AG04449 (cell line): Measurements from ENCODE around the gene STXBP1.
A peak's percentile ranks its signal among the peaks of the same experiment; 100 is the strongest.

ENCODE experiments used
- CTCF ChIA-PET: fragments of 350-600 bp; formaldehyde crosslinking; extraction: SDS; loops from one replicate; lab custom pipeline; 2021; ENCODE audit warnings: antibody characterized with exemption; lab: Yijun Ruan, JAX
- POLR2A ChIA-PET: fragments of 400-600, 350-600 bp; formaldehyde crosslinking; extraction: SDS; loops from one replicate; lab custom pipeline; 2020; ENCODE audit warnings: antibody characterized with exemption, inconsistent platforms; lab: Yijun Ruan, JAX
- DNase-seq: peaks from one replicate; pipeline ENCODE4 v3.0.0-alpha.2; 2010; ENCODE audit warnings: low read depth, low spot score
- H3K4me3 ChIP-seq: 2 replicates; pipeline ENCODE4 v1.5.1; 2011; ENCODE audit warnings: low read depth, mild to moderate bottlenecking, control low read depth, low read length
- TF ChIP-seq, protein P1 (sequence below): IDR thresholded peaks from one replicate; pipeline ENCODE4 v1.5.1; 2011; ENCODE audit warnings: mild to moderate bottlenecking, moderate library complexity, low read length, control low read depth, inconsistent platforms; ENCODE audit not compliant: insufficient read depth; ENCODE audit errors: missing control alignments

STXBP1 gene

GRCh38 chr9:127714020-127714750, 102.1 kb downstream of the STXBP1 start:
- ChIA-PET CTCF (interaction anchor here (1.1 to 4.3 kb wide), 4 partner anchors 21 to 207 kb away, joined by 3 to 34 read pairs (median 5); partner anchors contain the start of gene TOR2A), POLR2A (no interaction called here)
- TF ChIP-seq, protein P1, sequence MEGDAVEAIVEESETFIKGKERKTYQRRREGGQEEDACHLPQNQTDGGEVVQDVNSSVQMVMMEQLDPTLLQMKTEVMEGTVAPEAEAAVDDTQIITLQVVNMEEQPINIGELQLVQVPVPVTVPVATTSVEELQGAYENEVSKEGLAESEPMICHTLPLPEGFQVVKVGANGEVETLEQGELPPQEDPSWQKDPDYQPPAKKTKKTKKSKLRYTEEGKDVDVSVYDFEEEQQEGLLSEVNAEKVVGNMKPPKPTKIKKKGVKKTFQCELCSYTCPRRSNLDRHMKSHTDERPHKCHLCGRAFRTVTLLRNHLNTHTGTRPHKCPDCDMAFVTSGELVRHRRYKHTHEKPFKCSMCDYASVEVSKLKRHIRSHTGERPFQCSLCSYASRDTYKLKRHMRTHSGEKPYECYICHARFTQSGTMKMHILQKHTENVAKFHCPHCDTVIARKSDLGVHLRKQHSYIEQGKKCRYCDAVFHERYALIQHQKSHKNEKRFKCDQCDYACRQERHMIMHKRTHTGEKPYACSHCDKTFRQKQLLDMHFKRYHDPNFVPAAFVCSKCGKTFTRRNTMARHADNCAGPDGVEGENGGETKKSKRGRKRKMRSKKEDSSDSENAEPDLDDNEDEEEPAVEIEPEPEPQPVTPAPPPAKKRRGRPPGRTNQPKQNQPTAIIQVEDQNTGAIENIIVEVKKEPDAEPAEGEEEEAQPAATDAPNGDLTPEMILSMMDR, result no peak
- H3K4me3 ChIP-seq, result peak overlapping the region; percentile 75
- DNase-seq, result no peak

DNA sequence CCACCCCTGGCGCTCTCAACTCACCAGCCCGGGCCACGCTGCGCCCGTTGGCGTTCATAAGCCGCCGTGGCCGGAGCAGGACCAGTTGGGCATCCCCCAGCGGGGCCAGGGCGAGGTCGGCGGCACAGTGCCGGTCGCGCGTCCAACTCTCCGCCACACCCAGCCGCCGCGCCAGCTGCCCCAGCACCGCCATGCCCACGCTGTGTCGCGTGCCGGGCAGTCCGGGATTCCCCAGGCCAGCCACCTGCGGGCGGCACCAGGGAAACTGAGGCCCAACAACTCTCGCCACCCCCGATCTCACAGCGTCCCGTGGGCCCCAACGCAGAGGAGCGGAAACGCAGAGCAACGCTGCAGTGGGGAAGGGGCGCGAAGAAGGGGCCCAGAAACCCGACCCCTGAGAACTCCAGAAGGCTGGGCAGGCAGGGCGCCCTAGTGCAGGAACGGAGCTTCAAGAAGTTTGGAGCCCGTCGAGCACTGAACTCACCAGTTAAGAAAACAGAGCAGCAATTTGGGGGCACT, 102.9 kb downstream of the STXBP1 start:
- peak overlapping the region; percentile 75 for H3K4me3 ChIP-seq
- DNase-seq, result no peak
- CTCF ChIA-PET, result interaction anchor here (0.9 to 4.3 kb wide), 10 partner anchors 15 to 206 kb away, joined by 3 to 34 read pairs (median 3); partner anchors contain the start of gene TOR2A
- POLR2A ChIA-PET, result interaction anchor here (1.0 to 1.1 kb wide), 2 partner anchors 20 to 25 kb away, joined by 3 to 5 read pairs; partner anchors contain the start of gene TOR2A
- TF ChIP-seq, protein P1, result no peak

- TF ChIP-seq, protein P1, result no peak
- H3K4me3 ChIP-seq, result peak within 1 kb of the TSS; percentile 75
- ChIA-PET CTCF (interaction anchor here (0.9 to 4.3 kb wide), 10 partner anchors 15 to 206 kb away, joined by 3 to 34 read pairs (median 3); partner anchors contain the start of gene TOR2A), POLR2A (interaction anchor here (1.0 to 1.1 kb wide), 2 partner anchors 19 to 25 kb away, joined by 3 to 5 read pairs; partner anchors contain the start of gene TOR2A)
- DNase-seq, result peak; percentile 46
Measured at GRCh38 chr9:127715470-127716337, 103.6 kb downstream of the STXBP1 start, which contains the start of the genes PTRH1 and TTC16. TSS of gene PTRH1 (minus strand) at chr9:127715663. CDS start at chr9:127715639, 24 bp downstream. TSS of gene TTC16 (plus strand) at chr9:127716079. CDS start at chr9:127716146, 67 bp downstream.

DNA sequence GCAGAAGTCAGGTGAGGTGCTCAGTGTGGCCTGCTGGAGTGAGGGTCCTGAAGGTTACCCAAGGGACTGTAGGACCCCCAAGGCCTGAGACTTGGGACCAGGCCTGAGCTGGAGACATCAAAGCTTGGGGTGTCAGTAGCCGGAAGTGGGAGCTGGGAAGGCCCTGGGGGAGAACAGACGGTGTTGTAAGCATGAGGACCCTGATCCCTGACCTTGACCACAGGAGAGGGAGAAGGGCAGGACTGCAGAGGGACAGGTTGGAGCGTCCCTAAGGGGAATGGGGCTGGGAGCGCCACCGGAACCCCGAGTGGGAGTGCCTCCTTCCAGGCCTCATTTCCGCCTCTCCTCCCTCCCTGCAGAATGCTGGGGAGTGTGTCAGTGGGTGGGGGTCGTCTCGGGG, 104.3 kb downstream of the STXBP1 start:
- CTCF ChIA-PET, result interaction anchor here (1.1 to 4.3 kb wide), 7 partner anchors 19 to 213 kb away, joined by 3 to 34 read pairs (median 3); partner anchors contain the start of gene TOR2A
- H3K4me3 ChIP-seq, result peak overlapping the region; percentile 75; the same call in 1 of the 2 replicates
- no peak for DNase-seq
- POLR2A ChIA-PET, result interaction anchor here (1.0 to 1.1 kb wide), 2 partner anchors 18 to 24 kb away, joined by 3 to 5 read pairs; partner anchors contain the start of gene TOR2A
- TF ChIP-seq, protein P1, result no peak

DNA sequence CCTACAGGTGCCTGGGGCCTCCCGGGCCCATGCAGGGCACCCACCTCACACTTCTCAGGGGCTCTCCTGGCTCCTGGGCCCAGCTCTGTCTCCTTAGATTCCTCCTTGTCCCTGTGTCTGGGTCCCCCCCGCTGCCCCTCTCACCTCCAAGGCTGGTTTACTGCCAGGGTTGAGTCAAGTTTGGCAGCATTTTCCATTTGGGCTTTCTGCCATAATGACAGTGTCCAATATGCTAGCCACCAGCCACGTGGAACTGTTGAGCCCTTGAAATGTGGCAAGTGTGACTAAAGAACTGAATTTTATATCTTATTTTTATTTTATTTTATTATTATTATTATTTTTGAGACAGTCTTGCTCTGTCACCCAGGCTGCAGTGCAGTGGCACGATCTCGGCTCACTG, 105.7 kb downstream of the STXBP1 start:
- H3K4me3 ChIP-seq, result no peak overlapping the region
- no peak for DNase-seq
- CTCF ChIA-PET, result interaction anchor here (1.1 to 4.3 kb wide), 4 partner anchors 17 to 214 kb away, joined by 3 to 34 read pairs (median 6); partner anchors contain the start of gene TOR2A
- POLR2A ChIA-PET, result no interaction called here
- TF ChIP-seq, protein P1, result no peak
